ENCODE data around the gene TUBB.
"Not testable (repeated sequence)": the region's sequence is repeated elsewhere in the genome, so short reads cannot be mapped to it uniquely, and the experiment has no call there.

Gene TUBB

GRCh38 chr6:30761791-30762429, 41.8 kb downstream of the TUBB start:
- Histone ChIP-seq H3K27ac (no peak overlapping the region), H4K20me1 (ENCODE audit: insufficient read depth) (no peaks in the 10 kb centered on the region), H3K79me2 (ENCODE audit: insufficient read depth, low read depth) (no peaks in the 10 kb centered on the region), H3K27me3 (ENCODE audit: insufficient read depth, low read depth) (no peaks in the 10 kb centered on the region; the same call in 1 of the 2 replicates), H3K4me2 (no peak overlapping the region), H3K4me1 (ENCODE audit: low read depth, poor library complexity, severe bottlenecking) (no peaks in the 10 kb centered on the region), H3K4me3 (IDR thresholded peaks at IDR 0.05; ENCODE audit: insufficient read depth, low read depth, low read length) (no peak overlapping the region), H3K9ac (no peak overlapping the region), H3K36me3 (ENCODE audit: insufficient read depth) (no peaks in the 10 kb centered on the region), H2AFZ (ENCODE audit: low read depth) (no peak overlapping the region)
- TF ChIP-seq CTCF (conservative IDR thresholded peaks at IDR 0.05; ENCODE audit: low read depth, low read length) = no peak

- H4K20me1 ChIP-seq (ENCODE audit: insufficient read depth) = no peaks in the 10 kb centered on the region
- no peaks in the 10 kb centered on the region for H3K4me1 ChIP-seq (ENCODE audit: low read depth, poor library complexity, severe bottlenecking)
- TF ChIP-seq CTCF (conservative IDR thresholded peaks at IDR 0.05; ENCODE audit: low read depth, low read length) = no peak
- H3K36me3 ChIP-seq (ENCODE audit: insufficient read depth) = no peaks in the 10 kb centered on the region
- no peak overlapping the region for H3K9ac ChIP-seq
- H2AFZ ChIP-seq (ENCODE audit: low read depth) = no peak overlapping the region
- H3K27ac ChIP-seq = no peak overlapping the region
- H3K79me2 ChIP-seq (ENCODE audit: insufficient read depth, low read depth) = no peaks in the 10 kb centered on the region
- H3K4me3 ChIP-seq (IDR thresholded peaks at IDR 0.05; ENCODE audit: insufficient read depth, low read depth, low read length) = no peak overlapping the region
- H3K27me3 ChIP-seq (ENCODE audit: insufficient read depth, low read depth) = no peaks in the 10 kb centered on the region; the same call in 1 of the 2 replicates
- no peak overlapping the region for H3K4me2 ChIP-seq
These were observed 43.0 kb downstream of the TUBB start for GRCh38 chr6:30763155-30763617.

- H3K36me3 ChIP-seq (ENCODE audit: insufficient read depth) = no peaks in the 10 kb centered on the region
- H3K9ac ChIP-seq = no peak overlapping the region
- no peaks in the 10 kb centered on the region; the same call in 1 of the 2 replicates for H3K27me3 ChIP-seq (ENCODE audit: insufficient read depth, low read depth)
- H3K79me2 ChIP-seq (ENCODE audit: insufficient read depth, low read depth) = no peaks in the 10 kb centered on the region
- H3K27ac ChIP-seq = no peak overlapping the region
- H2AFZ ChIP-seq (ENCODE audit: low read depth) = no peak overlapping the region
- no peak for TF ChIP-seq CTCF (conservative IDR thresholded peaks at IDR 0.05; ENCODE audit: low read depth, low read length)
- H3K4me3 ChIP-seq (IDR thresholded peaks at IDR 0.05; ENCODE audit: insufficient read depth, low read depth, low read length) = no peak overlapping the region
- H4K20me1 ChIP-seq (ENCODE audit: insufficient read depth) = no peaks in the 10 kb centered on the region
- H3K4me2 ChIP-seq = no peak overlapping the region
- H3K4me1 ChIP-seq (ENCODE audit: low read depth, poor library complexity, severe bottlenecking) = no peaks in the 10 kb centered on the region
These were observed 43.7 kb downstream of the TUBB start for GRCh38 chr6:30763618-30764489.

- not testable (repeated sequence) for H3K4me2 ChIP-seq; H3K9ac ChIP-seq; H2AFZ ChIP-seq (ENCODE audit: low read depth); H3K4me3 ChIP-seq (IDR thresholded peaks at IDR 0.05; ENCODE audit: insufficient read depth, low read depth, low read length); H3K27ac ChIP-seq; H3K36me3 ChIP-seq (ENCODE audit: insufficient read depth); H4K20me1 ChIP-seq (ENCODE audit: insufficient read depth); H3K4me1 ChIP-seq (ENCODE audit: low read depth, poor library complexity, severe bottlenecking); H3K27me3 ChIP-seq (ENCODE audit: insufficient read depth, low read depth); H3K79me2 ChIP-seq (ENCODE audit: insufficient read depth, low read depth)
These were observed 44.4 kb downstream of the TUBB start for GRCh38 chr6:30764490-30765043.

DNA sequence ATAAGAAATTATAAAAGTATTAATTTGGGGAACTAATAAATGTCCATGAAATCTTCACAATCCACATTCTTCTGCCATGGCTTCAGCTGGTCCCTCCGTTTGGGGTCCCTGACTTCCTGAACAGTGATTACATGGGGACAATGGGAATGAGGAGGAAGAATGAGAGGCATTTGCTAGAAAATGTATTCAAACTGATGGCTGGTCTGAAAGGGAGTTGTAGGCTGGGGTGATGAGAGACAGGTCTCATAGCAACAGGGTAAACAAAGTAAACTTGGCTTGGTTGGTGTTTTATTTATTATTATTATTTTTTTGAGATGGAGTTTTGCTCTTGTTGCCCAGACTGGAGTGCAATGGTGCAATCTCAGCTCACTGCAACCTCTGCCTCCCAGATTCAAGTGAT, 45.3 kb downstream of the TUBB start:
- not testable (repeated sequence) for H3K36me3 ChIP-seq (ENCODE audit: insufficient read depth); H3K27me3 ChIP-seq (ENCODE audit: insufficient read depth, low read depth); H2AFZ ChIP-seq (ENCODE audit: low read depth); H3K27ac ChIP-seq; H3K4me2 ChIP-seq; H3K79me2 ChIP-seq (ENCODE audit: insufficient read depth, low read depth); H4K20me1 ChIP-seq (ENCODE audit: insufficient read depth); H3K4me1 ChIP-seq (ENCODE audit: low read depth, poor library complexity, severe bottlenecking); H3K4me3 ChIP-seq (IDR thresholded peaks at IDR 0.05; ENCODE audit: insufficient read depth, low read depth, low read length); H3K9ac ChIP-seq
